Gastrocnemius medialis (tissue), 4 donors: ENCODE measurements around the gene CDKN3. TPM values are rescaled to one million over a fixed set of nuclear protein-coding genes. Genes with fewer than 3 reads are reported as not detected.
A peak's percentile ranks its signal among the peaks of the same experiment; 100 is the strongest.

Source experiments
- ATAC-seq, 2 donors: fragments of 150-250 bp; one replicate each; pipeline ENCODE4 v1.9.1; 2016
- DNase-seq, 2 donors: peaks; one replicate each; pipeline ENCODE4 v3.0.0-alpha.2; 2019
- H3K27ac ChIP-seq, 4 donors: fragments of 200-600 bp; sonication (generic); 1 replicate in 1 of 4; 2 replicates in 3 of 4; pipeline ENCODE4 v1.5.1; 2016 to 2018; ENCODE audit warnings: mild to moderate bottlenecking in 2 of 4, moderate library complexity in 1 of 4
- H3K27me3 ChIP-seq, 3 donors: fragments of 200-600 bp; sonication (generic) in 2 of 3; 1 replicate in 1 of 3; 2 replicates in 2 of 3; pipeline versions ENCODE4 v1.5.1 to v1.6.0; 2016 to 2019; ENCODE audit warnings: mild to moderate bottlenecking in 1 of 3, moderate library complexity in 1 of 3
- H3K36me3 ChIP-seq, 2 donors: fragments of 200-600 bp; sonication (generic) in 1 of 2; one replicate each; pipeline ENCODE4 v1.5.1; 2017 to 2018
- H3K4me1 ChIP-seq, 2 donors: fragments of 200-600 bp; sonication (generic) in 1 of 2; one replicate each; pipeline ENCODE4 v1.5.1; 2016 to 2017; ENCODE audit warnings: mild to moderate bottlenecking in 2 of 2
- H3K4me3 ChIP-seq, 4 donors: fragments of 200-600 bp; sonication (generic) in 3 of 4; 1 replicate in 1 of 4; 2 replicates in 3 of 4; pipeline ENCODE4 v1.5.1; 2016 to 2019; ENCODE audit warnings: mild to moderate bottlenecking in 2 of 4
- H3K9me3 ChIP-seq, 3 donors: fragments of 200-600 bp; sonication (generic) in 2 of 3; 1 replicate in 1 of 3; 2 replicates in 2 of 3; pipeline ENCODE4 v1.5.1; 2016 to 2019
- CTCF ChIP-seq, 5 experiments: fragments of 450-650 bp in 3 of 5; fragments of 200-600 bp in 2 of 5; sonication (generic) in 2 of 5; IDR thresholded peaks in 4 of 5; conservative IDR thresholded peaks in 1 of 5; 1 replicate in 4 of 5; 2 replicates in 1 of 5; pipeline ENCODE4 v1.5.1; 2016 to 2019; ENCODE audit warnings: antibody characterized with exemption in 5 of 5, mild to moderate bottlenecking in 3 of 5, moderate library complexity in 3 of 5
- POLR2A ChIP-seq, 2 donors: fragments of 450-650 bp; IDR thresholded peaks; one replicate each; pipeline ENCODE4 v1.6.1; 2017; ENCODE audit warnings: antibody characterized with exemption in 2 of 2, mild to moderate bottlenecking in 2 of 2, moderate library complexity in 2 of 2
- in situ Hi-C, 4 donors: fragments of 200-750 bp; cut with MboI; loops; one replicate each; pipeline versions ENCODE4 v1.15.0 to v1.8.0; 2017; ENCODE audit warnings: low sequenced_read_pairs in 4 of 4
- intact Hi-C: fragments of 100-400 bp; cut with DNase I; formaldehyde crosslinking; loops from one replicate; pipeline ENCODE4 v1.15.1; 2023; ENCODE audit warnings: low total_unique reads
- total RNA-seq, 4 donors: library from RNA; depleted of rRNA; stranded (reverse); fragments of >200 nt; gene quantifications; one replicate each; pipeline versions ENCODE4 v1.1.0 to v1.2.3, GENCODE V29; 2016

The CDKN3 gene
- total RNA-seq, 4 donors from 2014 or later: 1.2 to 5.1 (median 1.6) TPM

GRCh38 chr14:54410215-54410614 is 13.4 kb downstream of the CDKN3 start:
- DNase-seq (no peak), ATAC-seq (no peak)
- no peak for TF ChIP-seq POLR2A (IDR thresholded peaks at IDR 0.05)
- no peak for TF ChIP-seq CTCF (IDR thresholded peaks at IDR 0.05 in 4 of 5, conservative IDR thresholded peaks at IDR 0.05 in 1 of 5)
- Histone ChIP-seq H3K27ac (no peak overlapping the region), H3K4me3 (no peak overlapping the region), H3K4me1 (no peaks in the 10 kb centered on the region), H3K27me3 (no peaks in the 10 kb centered on the region), H3K36me3 (no peaks in the 10 kb centered on the region), H3K9me3 (no peaks in the 10 kb centered on the region)
- in situ Hi-C loops (no loop called here), intact Hi-C loops (no loop called here)

- Histone ChIP-seq H3K4me3 (no peak overlapping the region), H3K27me3 (no peaks in the 10 kb centered on the region), H3K36me3 (no peaks in the 10 kb centered on the region), H3K4me1 (no peaks in the 10 kb centered on the region), H3K9me3 (no peaks in the 10 kb centered on the region), H3K27ac (no peak overlapping the region)
- intact Hi-C loops: no loop called here
- ATAC-seq (no peak), DNase-seq (no peak)
- no peak for TF ChIP-seq POLR2A (IDR thresholded peaks at IDR 0.05)
- no peak for TF ChIP-seq CTCF (IDR thresholded peaks at IDR 0.05 in 4 of 5, conservative IDR thresholded peaks at IDR 0.05 in 1 of 5)
- in situ Hi-C loops: no loop called here
Observed at GRCh38 chr14:54411371-54411770, 14.6 kb downstream of the CDKN3 start.

- Histone ChIP-seq H3K4me1 (no peaks in the 10 kb centered on the region), H3K9me3 (no peaks in the 10 kb centered on the region), H3K4me3 (no peak overlapping the region), H3K36me3 (no peaks in the 10 kb centered on the region), H3K27me3 (no peaks in the 10 kb centered on the region), H3K27ac (no peak overlapping the region)
- in situ Hi-C loops (no loop called here), intact Hi-C loops (no loop called here)
- ATAC-seq (no peak), DNase-seq (no peak)
- no peak for TF ChIP-seq POLR2A (IDR thresholded peaks at IDR 0.05)
- TF ChIP-seq CTCF (IDR thresholded peaks at IDR 0.05 in 4 of 5, conservative IDR thresholded peaks at IDR 0.05 in 1 of 5): peak in 1 of 5 experiments; percentile 24
Observed at GRCh38 chr14:54420478-54421142, 23.8 kb downstream of the CDKN3 start.

- Histone ChIP-seq H3K27me3 (no peaks in the 10 kb centered on the region), H3K4me3 (no peak overlapping the region), H3K36me3 (peaks cover 0 to 7% of the 10 kb centered on the region in 2 donors), H3K4me1 (peaks cover 3 to 9% of the 10 kb centered on the region in 2 donors), H3K9me3 (no peaks in the 10 kb centered on the region), H3K27ac (no peak overlapping the region)
- DNase-seq: no peak
- TF ChIP-seq CTCF (IDR thresholded peaks at IDR 0.05 in 4 of 5, conservative IDR thresholded peaks at IDR 0.05 in 1 of 5) (no peak), POLR2A (IDR thresholded peaks at IDR 0.05) (no peak)
- in situ Hi-C loops (no loop called here), intact Hi-C loops (no loop called here)
- no peak for ATAC-seq
Observed at GRCh38 chr14:54423991-54424390, 27.2 kb downstream of the CDKN3 start.

- DNase-seq: no peak
- H3K27me3 ChIP-seq: no peaks in the 10 kb centered on the region
- in situ Hi-C loops (no loop called here), intact Hi-C loops (no loop called here)
- no peaks in the 10 kb centered on the region for H3K9me3 ChIP-seq
- H3K27ac ChIP-seq: no peak overlapping the region
- TF ChIP-seq POLR2A (IDR thresholded peaks at IDR 0.05) (no peak), CTCF (IDR thresholded peaks at IDR 0.05 in 4 of 5, conservative IDR thresholded peaks at IDR 0.05 in 1 of 5) (no peak)
- no peak overlapping the region for H3K4me3 ChIP-seq
- H3K36me3 ChIP-seq: peaks cover 0 to 12% of the 10 kb centered on the region in 2 donors
- no peak for ATAC-seq
- H3K4me1 ChIP-seq: peaks cover 3 to 9% of the 10 kb centered on the region in 2 donors
Observed at GRCh38 chr14:54424479-54424901, 27.7 kb downstream of the CDKN3 start.
